H9 (cell line): ENCODE results near the gene KIAA0930. TPM values are rescaled to one million over a fixed set of nuclear protein-coding genes. Genes with fewer than 3 reads are reported as not detected.

Source experiments
- DNase-seq: peaks from one replicate; pipeline ENCODE4 v3.0.0-alpha.2; 2017
- H2AFZ ChIP-seq: one replicate; pipeline ENCODE4 v1.6.1; 2013; ENCODE audit warnings: mild to moderate bottlenecking, low read length, control low read depth, moderate library complexity
- H2AK5ac ChIP-seq: 2 replicates; pipeline ENCODE4 v1.6.1; 2013; ENCODE audit warnings: low read length, control low read depth, mixed read lengths; ENCODE audit not compliant: insufficient read length
- H2BK120ac ChIP-seq: one replicate; pipeline ENCODE4 v1.6.1; 2013; ENCODE audit warnings: low read depth, mild to moderate bottlenecking, low read length, control low read depth, inconsistent platforms; ENCODE audit not compliant: poor library complexity, severe bottlenecking
- H2BK12ac ChIP-seq: 2 replicates; pipeline ENCODE4 v1.6.1; 2013; ENCODE audit warnings: low read length, control low read depth, mixed read lengths, low read depth; ENCODE audit not compliant: insufficient read length
- H2BK15ac ChIP-seq: 2 replicates; pipeline ENCODE4 v1.6.1; 2013; ENCODE audit warnings: low read depth, low read length, control low read depth
- H2BK20ac ChIP-seq: one replicate; pipeline ENCODE4 v1.6.1; 2013; ENCODE audit warnings: low read depth, mild to moderate bottlenecking, low read length, control low read depth, inconsistent platforms; ENCODE audit not compliant: poor library complexity, severe bottlenecking
- H2BK5ac ChIP-seq: 2 replicates; pipeline ENCODE4 v1.6.1; 2013; ENCODE audit warnings: low read length, control low read depth, mixed read lengths; ENCODE audit not compliant: insufficient read length
- H3K14ac ChIP-seq: 2 replicates; pipeline ENCODE4 v1.6.1; 2013; ENCODE audit warnings: low read length, control low read depth; ENCODE audit not compliant: insufficient read depth
- H3K18ac ChIP-seq: 2 replicates; pipeline ENCODE4 v1.6.1; 2013; ENCODE audit warnings: low read depth, mild to moderate bottlenecking, mixed read lengths, low read length, control low read depth; ENCODE audit not compliant: insufficient read length
- H3K23ac ChIP-seq: 2 replicates; pipeline ENCODE4 v1.6.1; 2013; ENCODE audit warnings: low read length, control low read depth, mixed read lengths, low read depth; ENCODE audit not compliant: insufficient read length
- H3K23me2 ChIP-seq: 2 replicates; pipeline ENCODE4 v1.6.1; 2013; ENCODE audit warnings: low read depth, mild to moderate bottlenecking, mixed read lengths, low read length, control low read depth; ENCODE audit not compliant: insufficient read length, poor library complexity, severe bottlenecking
- H3K27ac ChIP-seq: 2 replicates; pipeline ENCODE4 v1.5.1; 2013; ENCODE audit warnings: low read length, control low read depth, mixed read lengths, low read depth; ENCODE audit not compliant: insufficient read length
- H3K27me3 ChIP-seq: 2 replicates; pipeline ENCODE4 v1.6.1; 2013; ENCODE audit warnings: low read length, control low read depth, inconsistent platforms; ENCODE audit not compliant: insufficient read depth
- H3K4ac ChIP-seq: 2 replicates; pipeline ENCODE4 v1.6.1; 2013; ENCODE audit warnings: low read depth, mild to moderate bottlenecking, control low read depth, inconsistent platforms, low read length, moderate library complexity
- H3K4me1 ChIP-seq: 2 replicates; pipeline ENCODE4 v1.6.1; 2013; ENCODE audit warnings: low read length, control low read depth, inconsistent platforms; ENCODE audit not compliant: insufficient read depth
- H3K4me2 ChIP-seq: 2 replicates; pipeline ENCODE4 v1.6.1; 2013; ENCODE audit warnings: low read length, control low read depth, mixed read lengths; ENCODE audit not compliant: insufficient read length, insufficient read depth
- H3K56ac ChIP-seq: 2 replicates; pipeline ENCODE4 v1.6.1; 2013; ENCODE audit warnings: low read depth, mild to moderate bottlenecking, mixed read lengths, low read length, control low read depth; ENCODE audit not compliant: insufficient read length
- H3K79me1 ChIP-seq: 2 replicates; pipeline ENCODE4 v1.6.1; 2013; ENCODE audit warnings: low read depth, mild to moderate bottlenecking, moderate library complexity, low read length, control low read depth, inconsistent platforms; ENCODE audit not compliant: insufficient read depth, poor library complexity, severe bottlenecking
- H3K79me2 ChIP-seq: 2 replicates; pipeline ENCODE4 v1.6.1; 2013; ENCODE audit warnings: low read length, control low read depth, inconsistent platforms; ENCODE audit not compliant: insufficient read depth
- H3K9ac ChIP-seq: 2 replicates; pipeline ENCODE4 v1.6.1; 2013; ENCODE audit warnings: low read length, control low read depth, mixed read lengths; ENCODE audit not compliant: insufficient read length; ENCODE audit errors: extremely low read depth
- H3K9me3 ChIP-seq: one replicate; pipeline ENCODE4 v1.6.1; 2013; ENCODE audit warnings: low read depth, low read length, inconsistent platforms; ENCODE audit not compliant: control insufficient read depth
- H3T11ph ChIP-seq: one replicate; pipeline ENCODE4 v1.6.1; 2013; ENCODE audit warnings: mild to moderate bottlenecking, low read length, control low read depth, inconsistent platforms
- H4K20me1 ChIP-seq: one replicate; pipeline ENCODE4 v1.6.1; 2013; ENCODE audit not compliant: control insufficient read depth, insufficient read length, insufficient read depth
- H4K5ac ChIP-seq: 2 replicates; pipeline ENCODE4 v1.6.1; 2013; ENCODE audit warnings: low read depth, mild to moderate bottlenecking, mixed read lengths, low read length, control low read depth; ENCODE audit not compliant: insufficient read length
- H4K8ac ChIP-seq: replicated peaks from 2 replicates; pipeline ENCODE4 v1.6.1; 2013; ENCODE audit warnings: low read length, control low read depth, mixed read lengths, low read depth; ENCODE audit not compliant: insufficient read length
- H4K91ac ChIP-seq: 2 replicates; pipeline ENCODE4 v1.6.1; 2013; ENCODE audit warnings: low read depth, mild to moderate bottlenecking, moderate library complexity, mixed read lengths, low read length, control low read depth; ENCODE audit not compliant: insufficient read length
- H3K27ac Mint-ChIP-seq, 3 experiments: 2 replicates in 2 of 3; 3 replicates in 1 of 3; pipeline ENCODE4 v1.8.0; 2020 to 2021; ENCODE audit warnings: mixed read lengths in 3 of 3, mild to moderate bottlenecking in 1 of 3, moderate library complexity in 1 of 3
- H3K27me3 Mint-ChIP-seq: 2 replicates; pipeline ENCODE4 v1.8.0; 2021; ENCODE audit warnings: low read depth, mild to moderate bottlenecking, moderate library complexity, mixed read lengths
- H3K36me3 Mint-ChIP-seq, 3 experiments: 2 replicates in 2 of 3; 3 replicates in 1 of 3; pipeline ENCODE4 v1.8.0; 2020 to 2021; ENCODE audit warnings: low read depth in 3 of 3, mixed read lengths in 3 of 3; ENCODE audit not compliant: insufficient read depth in 1 of 3
- H3K4me1 Mint-ChIP-seq, 2 experiments: 2 replicates each; pipeline ENCODE4 v1.8.0; 2020; ENCODE audit warnings: mixed read lengths in 2 of 2
- H3K4me3 Mint-ChIP-seq, 2 experiments: 2 replicates in 1 of 2; 3 replicates in 1 of 2; pipeline ENCODE4 v1.8.0; 2020 to 2021; ENCODE audit warnings: mild to moderate bottlenecking in 2 of 2, mixed read lengths in 2 of 2, moderate library complexity in 1 of 2
- H3K9me3 Mint-ChIP-seq, 2 experiments: 2 replicates in 1 of 2; 3 replicates in 1 of 2; pipeline ENCODE4 v1.8.0; 2020; ENCODE audit warnings: mild to moderate bottlenecking in 2 of 2, mixed read lengths in 2 of 2, moderate library complexity in 1 of 2
- WGBS: extraction: QIAGEN DNeasy Blood & Tissue Kit; methylation state at CpG from one replicate; pipeline ENCODE4 v1.1.7; 2013; ENCODE audit warnings: missing lambda C conversion rate, low lambda C conversion rate, mixed read lengths; ENCODE audit not compliant: insufficient read length; ENCODE audit errors: extremely low coverage; 5-methylcytosine and 5-hydroxymethylcytosine counted together
- total RNA-seq: library from RNA; stranded (reverse); gene quantifications from 2 replicates; pipeline ENCODE4 v1.2.1, GENCODE V29; 2021
- TF ChIP-seq, protein P1 (sequence below): fragments of 200-600 bp; sonication (generic); conservative IDR thresholded peaks from 3 replicates; pipeline ENCODE4 v1.8.0; 2021; ENCODE audit warnings: antibody characterized with exemption, mild to moderate bottlenecking

KIAA0930 gene
- total RNA-seq, 1 experiment from 2014 or later, result 46.2 TPM

DNA sequence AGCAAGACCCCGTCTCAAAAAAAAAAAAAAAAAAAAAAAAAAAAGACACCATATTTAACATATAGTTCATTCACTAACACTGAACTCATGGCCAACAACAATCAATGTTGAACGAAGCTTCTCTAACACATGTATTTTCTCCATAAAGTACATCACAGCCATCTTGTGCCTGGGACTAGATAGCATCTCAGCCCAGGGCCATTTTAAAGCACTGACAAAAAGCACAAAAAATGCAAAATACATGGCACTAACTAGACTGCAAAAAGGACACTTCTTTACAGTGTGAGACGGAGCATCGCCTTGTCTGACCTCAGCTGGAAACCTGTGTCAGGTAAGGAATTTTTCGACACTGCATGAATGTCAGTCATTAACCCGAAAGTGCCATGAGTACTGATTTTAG is 23.3 kb downstream of the KIAA0930 start:
- Mint-ChIP-seq H3K27ac (no peak overlapping the region), H3K27me3 (no peaks in the 10 kb centered on the region; the same call in none of the 2 replicates), H3K4me1 (peaks cover 24 to 32% of the 10 kb centered on the region in 2 experiments), H3K36me3 (no peaks in the 10 kb centered on the region), H3K4me3 (no peak overlapping the region), H3K9me3 (no peaks in the 10 kb centered on the region)
- Histone ChIP-seq H2BK120ac (no peak overlapping the region), H3K27me3 (no peaks in the 10 kb centered on the region), H2BK12ac (no peak overlapping the region), H3K79me2 (no peaks in the 10 kb centered on the region; the same call in 1 of the 2 replicates), H3K18ac (no peak overlapping the region), H3K14ac (no peak overlapping the region), H4K91ac (no peak overlapping the region), H3K23ac (no peak overlapping the region), H4K20me1 (no peaks in the 10 kb centered on the region), H2BK5ac (no peak overlapping the region), H3K9ac (no peak overlapping the region), H4K5ac (no peak overlapping the region), H3K79me1 (no peaks in the 10 kb centered on the region), H2AFZ (no peak overlapping the region), H3K27ac (no peak overlapping the region), H3K4me1 (no peaks in the 10 kb centered on the region), H2BK15ac (no peak overlapping the region), H3K4me2 (no peak overlapping the region), H3K9me3 (no peaks in the 10 kb centered on the region), H2BK20ac (no peak overlapping the region), H3K56ac (no peak overlapping the region), H3K23me2 (no peaks in the 10 kb centered on the region), H3K4ac (no peak overlapping the region), H2AK5ac (no peak overlapping the region), H3T11ph (no peak overlapping the region), H4K8ac (no peak overlapping the region)
- no peak for DNase-seq
- TF ChIP-seq, protein P1, sequence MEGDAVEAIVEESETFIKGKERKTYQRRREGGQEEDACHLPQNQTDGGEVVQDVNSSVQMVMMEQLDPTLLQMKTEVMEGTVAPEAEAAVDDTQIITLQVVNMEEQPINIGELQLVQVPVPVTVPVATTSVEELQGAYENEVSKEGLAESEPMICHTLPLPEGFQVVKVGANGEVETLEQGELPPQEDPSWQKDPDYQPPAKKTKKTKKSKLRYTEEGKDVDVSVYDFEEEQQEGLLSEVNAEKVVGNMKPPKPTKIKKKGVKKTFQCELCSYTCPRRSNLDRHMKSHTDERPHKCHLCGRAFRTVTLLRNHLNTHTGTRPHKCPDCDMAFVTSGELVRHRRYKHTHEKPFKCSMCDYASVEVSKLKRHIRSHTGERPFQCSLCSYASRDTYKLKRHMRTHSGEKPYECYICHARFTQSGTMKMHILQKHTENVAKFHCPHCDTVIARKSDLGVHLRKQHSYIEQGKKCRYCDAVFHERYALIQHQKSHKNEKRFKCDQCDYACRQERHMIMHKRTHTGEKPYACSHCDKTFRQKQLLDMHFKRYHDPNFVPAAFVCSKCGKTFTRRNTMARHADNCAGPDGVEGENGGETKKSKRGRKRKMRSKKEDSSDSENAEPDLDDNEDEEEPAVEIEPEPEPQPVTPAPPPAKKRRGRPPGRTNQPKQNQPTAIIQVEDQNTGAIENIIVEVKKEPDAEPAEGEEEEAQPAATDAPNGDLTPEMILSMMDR, result no peak
- WGBS, result no CpG with 5 or more reads among the region's 6 CpGs
